D721Med (cell line): ENCODE results near the gene TRAM2.

Experiments
- DNase-seq: peaks from one replicate; pipeline ENCODE4 v3.0.0; 2011; ENCODE audit warnings: low spot score; ENCODE audit not compliant: insufficient read length
- FAIRE-seq: peaks from 2 replicates; lab custom pipeline; 2011; peaks lifted over from hg19 to GRCh38; lab: Jason Lieb, UNC
- TF ChIP-seq, protein P1 (sequence below): IDR thresholded peaks from 2 replicates; pipeline ENCODE4 v1.5.1; 2012; ENCODE audit warnings: mild to moderate bottlenecking, control low read depth; ENCODE audit not compliant: insufficient read depth; ENCODE audit errors: missing control alignments

Gene TRAM2

DNA sequence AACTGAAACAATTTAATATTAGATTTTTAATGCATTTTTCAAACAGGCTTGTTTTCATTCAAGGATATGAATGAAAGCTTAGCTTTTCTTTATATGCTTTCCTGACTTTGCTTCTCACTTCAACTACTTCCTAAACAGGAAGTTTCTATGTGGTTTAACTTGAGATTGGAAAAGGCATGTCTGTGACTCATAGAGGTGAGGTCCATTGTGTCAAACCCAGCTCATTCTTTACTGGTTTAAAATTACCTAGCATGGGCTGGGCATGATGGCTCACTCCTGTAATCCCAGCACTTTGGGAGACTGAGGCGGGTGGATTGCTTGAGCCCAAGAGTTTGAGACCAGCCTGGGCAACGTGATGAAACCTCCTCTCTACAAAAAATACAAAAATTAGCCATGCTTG lies 122.3 kb downstream of the TRAM2 start:
- FAIRE-seq (no peak), DNase-seq (no peak)
- TF ChIP-seq, protein P1, sequence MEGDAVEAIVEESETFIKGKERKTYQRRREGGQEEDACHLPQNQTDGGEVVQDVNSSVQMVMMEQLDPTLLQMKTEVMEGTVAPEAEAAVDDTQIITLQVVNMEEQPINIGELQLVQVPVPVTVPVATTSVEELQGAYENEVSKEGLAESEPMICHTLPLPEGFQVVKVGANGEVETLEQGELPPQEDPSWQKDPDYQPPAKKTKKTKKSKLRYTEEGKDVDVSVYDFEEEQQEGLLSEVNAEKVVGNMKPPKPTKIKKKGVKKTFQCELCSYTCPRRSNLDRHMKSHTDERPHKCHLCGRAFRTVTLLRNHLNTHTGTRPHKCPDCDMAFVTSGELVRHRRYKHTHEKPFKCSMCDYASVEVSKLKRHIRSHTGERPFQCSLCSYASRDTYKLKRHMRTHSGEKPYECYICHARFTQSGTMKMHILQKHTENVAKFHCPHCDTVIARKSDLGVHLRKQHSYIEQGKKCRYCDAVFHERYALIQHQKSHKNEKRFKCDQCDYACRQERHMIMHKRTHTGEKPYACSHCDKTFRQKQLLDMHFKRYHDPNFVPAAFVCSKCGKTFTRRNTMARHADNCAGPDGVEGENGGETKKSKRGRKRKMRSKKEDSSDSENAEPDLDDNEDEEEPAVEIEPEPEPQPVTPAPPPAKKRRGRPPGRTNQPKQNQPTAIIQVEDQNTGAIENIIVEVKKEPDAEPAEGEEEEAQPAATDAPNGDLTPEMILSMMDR: no peak
